GM12872 (cell line): Measurements from ENCODE around the gene DNAH10.

ENCODE experiments used
- TF ChIP-seq, protein P1 (sequence below): IDR thresholded peaks from 3 replicates; pipeline ENCODE4 v1.5.1; 2011; ENCODE audit warnings: low read depth, mild to moderate bottlenecking, low read length, moderate library complexity; ENCODE audit not compliant: insufficient read depth

The DNAH10 gene

GRCh38 chr12:123757561-123757960 is 4.5 kb upstream of the DNAH10 start:
- TF ChIP-seq, protein P1, sequence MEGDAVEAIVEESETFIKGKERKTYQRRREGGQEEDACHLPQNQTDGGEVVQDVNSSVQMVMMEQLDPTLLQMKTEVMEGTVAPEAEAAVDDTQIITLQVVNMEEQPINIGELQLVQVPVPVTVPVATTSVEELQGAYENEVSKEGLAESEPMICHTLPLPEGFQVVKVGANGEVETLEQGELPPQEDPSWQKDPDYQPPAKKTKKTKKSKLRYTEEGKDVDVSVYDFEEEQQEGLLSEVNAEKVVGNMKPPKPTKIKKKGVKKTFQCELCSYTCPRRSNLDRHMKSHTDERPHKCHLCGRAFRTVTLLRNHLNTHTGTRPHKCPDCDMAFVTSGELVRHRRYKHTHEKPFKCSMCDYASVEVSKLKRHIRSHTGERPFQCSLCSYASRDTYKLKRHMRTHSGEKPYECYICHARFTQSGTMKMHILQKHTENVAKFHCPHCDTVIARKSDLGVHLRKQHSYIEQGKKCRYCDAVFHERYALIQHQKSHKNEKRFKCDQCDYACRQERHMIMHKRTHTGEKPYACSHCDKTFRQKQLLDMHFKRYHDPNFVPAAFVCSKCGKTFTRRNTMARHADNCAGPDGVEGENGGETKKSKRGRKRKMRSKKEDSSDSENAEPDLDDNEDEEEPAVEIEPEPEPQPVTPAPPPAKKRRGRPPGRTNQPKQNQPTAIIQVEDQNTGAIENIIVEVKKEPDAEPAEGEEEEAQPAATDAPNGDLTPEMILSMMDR = no peak

DNA sequence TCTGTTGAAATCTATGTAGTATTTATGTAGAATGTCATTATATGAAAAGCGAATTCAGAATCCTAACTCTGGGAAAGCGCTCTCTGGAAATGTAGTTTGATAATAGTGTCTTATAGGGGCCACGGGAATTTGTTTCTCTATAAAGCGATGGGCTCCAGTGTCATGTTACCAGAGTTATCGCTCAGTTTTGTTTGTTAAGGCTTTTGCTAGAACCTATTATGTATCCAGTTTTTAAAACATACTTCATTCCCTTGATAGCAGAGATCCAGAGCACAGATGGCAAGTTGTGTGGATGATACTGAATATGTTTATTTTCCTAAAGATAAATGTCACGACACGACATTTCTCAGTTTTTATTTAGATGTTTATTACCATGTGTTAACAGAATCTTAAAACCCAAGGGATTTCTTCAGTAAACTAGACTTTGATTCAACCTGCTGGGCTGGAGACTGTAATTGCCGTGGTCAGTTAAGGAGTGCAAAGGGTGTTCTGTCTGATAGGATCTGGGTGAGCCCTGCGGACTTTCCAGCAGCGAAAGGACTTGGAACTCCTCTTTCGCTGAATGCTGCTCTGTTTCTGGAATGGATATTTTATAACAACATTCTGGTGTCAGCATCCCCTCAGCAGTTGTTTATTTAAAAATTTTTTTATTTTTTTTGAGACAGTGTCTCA is 1.7 kb upstream of the DNAH10 start:
- TF ChIP-seq, protein P1 = no peak

DNA sequence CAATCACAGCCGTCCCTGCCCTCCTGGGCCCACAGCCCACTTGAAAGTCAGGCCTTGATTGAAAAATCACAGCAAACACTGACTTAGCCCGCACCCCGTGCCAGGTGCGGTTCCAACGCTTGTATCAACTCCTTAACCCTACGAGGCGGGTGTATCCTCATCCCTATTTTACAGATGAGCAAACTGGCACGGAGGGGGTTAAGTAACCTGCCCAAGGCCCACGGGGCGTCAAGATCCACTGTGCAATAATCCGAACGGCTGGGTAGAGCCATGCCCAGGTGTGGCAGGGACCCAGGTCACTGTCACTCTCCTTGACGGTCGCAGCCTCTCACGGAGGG is 583 bp downstream of the DNAH10 start:
- TF ChIP-seq, protein P1 = no peak

GRCh38 chr12:123763093-123763492 is 992 bp downstream of the DNAH10 start:
- TF ChIP-seq, protein P1 = no peak

- TF ChIP-seq, protein P1 = no peak
Measured at GRCh38 chr12:123764109-123764508, 2.0 kb downstream of the DNAH10 start.

GRCh38 chr12:123765504-123766035 is 3.5 kb downstream of the DNAH10 start:
- TF ChIP-seq, protein P1 = no peak

GRCh38 chr12:123767613-123768012 is 5.5 kb downstream of the DNAH10 start:
- TF ChIP-seq, protein P1 = no peak
